Stimulated activated CD4-positive, alpha-beta T cell treated with anti-CD3 and anti-CD28 coated beads, Interleukin-4, amount 100 ng/mL, for 4 hours (primary cell): ENCODE results near the gene MRPL10.

ENCODE experiments used
- DNase-seq, 2 experiments: peaks; one replicate each; pipeline ENCODE4 v3.0.0-alpha.2; 2020

MRPL10 gene

GRCh38 chr17:47857551-47858455 is 26.5 kb upstream of the MRPL10 start:
- DNase-seq: no peak

GRCh38 chr17:47856830-47857229 is 25.5 kb upstream of the MRPL10 start:
- DNase-seq: no peak

GRCh38 chr17:47855737-47856136 is 24.4 kb upstream of the MRPL10 start:
- DNase-seq: no peak

- no peak for DNase-seq
Observed at GRCh38 chr17:47853616-47854015, 22.3 kb upstream of the MRPL10 start.

- no peak for DNase-seq
Observed at GRCh38 chr17:47852113-47852949, 21.0 kb upstream of the MRPL10 start.

GRCh38 chr17:47851764-47852112 is 20.4 kb upstream of the MRPL10 start:
- DNase-seq: no peak

GRCh38 chr17:47850692-47851573 is 19.6 kb upstream of the MRPL10 start, which contains the start of gene SP6:
Gene SP6, minus strand, starts transcription at chr17:47851163. Its CDS starts 2,734 bp downstream, at chr17:47848429.
- DNase-seq: peak; percentile 70

GRCh38 chr17:47850373-47850691 is 19.0 kb upstream of the MRPL10 start:
- no peak for DNase-seq

- DNase-seq: no peak
Observed at GRCh38 chr17:47848198-47848513, 16.8 kb upstream of the MRPL10 start.

GRCh38 chr17:47847341-47848197 is 16.2 kb upstream of the MRPL10 start:
- no peak for DNase-seq

- DNase-seq: no peak
Observed at GRCh38 chr17:47846716-47847340, 15.5 kb upstream of the MRPL10 start.

GRCh38 chr17:47845716-47846075 is 14.4 kb upstream of the MRPL10 start:
- no peak for DNase-seq

GRCh38 chr17:47844814-47845715 is 13.7 kb upstream of the MRPL10 start:
- no peak for DNase-seq

- no peak for DNase-seq
Observed at GRCh38 chr17:47844227-47844626, 12.9 kb upstream of the MRPL10 start.

GRCh38 chr17:47843391-47843730 is 12.0 kb upstream of the MRPL10 start:
- no peak for DNase-seq

- DNase-seq: no peak
Observed at GRCh38 chr17:47841488-47842291, 10.3 kb upstream of the MRPL10 start.

GRCh38 chr17:47840742-47841487 is 9.6 kb upstream of the MRPL10 start, which contains the start of gene SCRN2:
Gene SCRN2, minus strand, starts transcription at chr17:47841273. Its CDS starts 430 bp downstream, at chr17:47840843.
- DNase-seq: peak; percentile 78 to 87

- no peak for DNase-seq
Observed at GRCh38 chr17:47840001-47840741, 8.8 kb upstream of the MRPL10 start.
